HG03135 (cell line): ENCODE results near the gene P2RX4.
"Not testable (repeated sequence)": the region's sequence is repeated elsewhere in the genome, so short reads cannot be mapped to it uniquely, and the experiment has no call there.

ENCODE experiments used
- ATAC-seq: cut with Tn5 transposase; IDR thresholded peaks from one replicate; pipeline ENCODE4 v1.9.1; 2021; ENCODE audit warnings: mild to moderate bottlenecking, moderate library complexity; ENCODE audit not compliant: unreplicated experiment

P2RX4 gene

GRCh38 chr12:121239351-121240061 lies 29.6 kb downstream of the P2RX4 start:
- no peak for ATAC-seq

GRCh38 chr12:121240062-121240420 lies 30.1 kb downstream of the P2RX4 start:
- no peak for ATAC-seq

GRCh38 chr12:121240484-121241101 lies 30.7 kb downstream of the P2RX4 start:
- ATAC-seq: no peak

GRCh38 chr12:121241156-121241970 lies 31.4 kb downstream of the P2RX4 start:
- no peak for ATAC-seq

- no peak for ATAC-seq
Observed at GRCh38 chr12:121245031-121245430, 35.1 kb downstream of the P2RX4 start.

GRCh38 chr12:121245951-121246350 lies 36.0 kb downstream of the P2RX4 start:
- no peak for ATAC-seq

GRCh38 chr12:121246893-121247557 lies 37.1 kb downstream of the P2RX4 start:
- no peak for ATAC-seq

- ATAC-seq: peak; percentile 59
Observed at GRCh38 chr12:121248622-121249021, 38.7 kb downstream of the P2RX4 start.

GRCh38 chr12:121250359-121250758 lies 40.4 kb downstream of the P2RX4 start:
- no peak for ATAC-seq

- no peak for ATAC-seq
Observed at GRCh38 chr12:121251838-121252237, 41.9 kb downstream of the P2RX4 start.

GRCh38 chr12:121252712-121253345 lies 42.9 kb downstream of the P2RX4 start:
- ATAC-seq: no peak

- no peak for ATAC-seq
Observed at GRCh38 chr12:121253638-121254335, 43.9 kb downstream of the P2RX4 start.

GRCh38 chr12:121255433-121255832 lies 45.5 kb downstream of the P2RX4 start:
- no peak for ATAC-seq

- ATAC-seq: not testable (repeated sequence)
Observed at GRCh38 chr12:121257704-121258449, 47.9 kb downstream of the P2RX4 start.

GRCh38 chr12:121259074-121259473 lies 49.1 kb downstream of the P2RX4 start:
- no peak for ATAC-seq

- ATAC-seq: no peak
Observed at GRCh38 chr12:121260091-121260490, 50.2 kb downstream of the P2RX4 start.

GRCh38 chr12:121261398-121261797 lies 51.5 kb downstream of the P2RX4 start:
- no peak for ATAC-seq

GRCh38 chr12:121263206-121263935 lies 53.4 kb downstream of the P2RX4 start:
- ATAC-seq: no peak

- no peak for ATAC-seq
Observed at GRCh38 chr12:121264135-121264534, 54.2 kb downstream of the P2RX4 start.
